HepG2 (cell line): Measurements from ENCODE around the gene LSMEM2. TPM values are rescaled to one million over a fixed set of nuclear protein-coding genes. Genes with fewer than 3 reads are reported as not detected.
A peak's percentile ranks its signal among the peaks of the same experiment; 100 is the strongest.

Source experiments
- ATAC-seq: fragments of 200-7000 bp; cut with Tn5 transposase; 3 replicates; pipeline ENCODE4 v1.9.1; 2020; ENCODE audit warnings: mild to moderate bottlenecking, moderate library complexity
- BruUV-seq: library from RNA; stranded (reverse); fragments of 400-500 nt; replicated peaks from 2 replicates; lab custom pipeline; 2021; lab: Mats Ljungman, UMichigan
- CTCF ChIA-PET: fragments of 300-600 bp; formaldehyde crosslinking; extraction: SDS; loops from one replicate; lab custom pipeline; 2021; ENCODE audit warnings: low total read pairs, inconsistent platforms, low intra/inter-chr PET ratio; lab: Yijun Ruan, JAX
- POLR2A ChIA-PET: fragments of 350-600 bp; sonication (Branson Sonifier 250); formaldehyde crosslinking; loops from one replicate; lab custom pipeline; 2020; ENCODE audit warnings: antibody characterized with exemption, inconsistent platforms; lab: Yijun Ruan, JAX
- DNase-seq: peaks from one replicate; pipeline ENCODE4 v3.0.0-alpha.2; 2015; ENCODE audit warnings: low spot score
- FAIRE-seq: peaks from 3 replicates; lab custom pipeline; 2011; peaks lifted over from hg19 to GRCh38; lab: Jason Lieb, UNC
- H2AFZ ChIP-seq: one replicate; pipeline ENCODE4 v1.6.1; 2011; ENCODE audit warnings: low read length, inconsistent platforms
- H3K27ac ChIP-seq: fragments of 300-600 bp; 3 replicates; pipeline ENCODE4 v1.8.0; 2011; ENCODE audit warnings: mixed run types, mild to moderate bottlenecking, mixed read lengths, low read length, inconsistent platforms; ENCODE audit not compliant: insufficient read depth; ENCODE audit errors: extremely low read length
- H3K27me3 ChIP-seq, 2 experiments: fragments of 200-600 bp in 1 of 2; 2 replicates in 1 of 2; 3 replicates in 1 of 2; pipeline versions ENCODE4 v1.6.0 to v1.8.0; 2011; ENCODE audit warnings: low read length in 2 of 2, mild to moderate bottlenecking in 2 of 2, moderate library complexity in 2 of 2, inconsistent platforms in 1 of 2; ENCODE audit not compliant: insufficient read depth in 2 of 2, control insufficient read depth in 1 of 2
- H3K36me3 ChIP-seq, 2 experiments: fragments of 200-600 bp in 1 of 2; replicated peaks in 1 of 2; 2 replicates in 1 of 2; 3 replicates in 1 of 2; pipeline versions ENCODE4 v1.5.1 to v1.8.0; 2011; ENCODE audit warnings: low read length in 2 of 2, inconsistent platforms in 1 of 2; ENCODE audit not compliant: insufficient read depth in 2 of 2, control insufficient read depth in 1 of 2
- H3K4me1 ChIP-seq: 2 replicates; pipeline ENCODE4 v1.5.1; 2012; ENCODE audit warnings: low read length, inconsistent platforms; ENCODE audit not compliant: insufficient read depth
- H3K4me2 ChIP-seq: 2 replicates; pipeline ENCODE4 v1.6.0; 2011; ENCODE audit warnings: low read depth, low read length, inconsistent platforms
- H3K4me3 ChIP-seq, 3 experiments: fragments of 200-600 bp in 1 of 3; sonication (generic), shearing (Covaris generic) in 1 of 3; replicated peaks in 1 of 3; 2 replicates each; pipeline ENCODE4 v1.5.1; 2011 to 2016; ENCODE audit warnings: low read length in 3 of 3, inconsistent platforms in 2 of 3, low read depth in 2 of 3, mild to moderate bottlenecking in 2 of 3, control low read depth in 1 of 3, mixed read lengths in 1 of 3; ENCODE audit not compliant: insufficient read depth in 1 of 3
- H3K79me2 ChIP-seq: one replicate; pipeline ENCODE4 v1.6.1; 2011; ENCODE audit warnings: low read length, inconsistent platforms; ENCODE audit not compliant: insufficient read depth
- H3K9ac ChIP-seq: 2 replicates; pipeline ENCODE4 v1.6.0; 2011; ENCODE audit warnings: mild to moderate bottlenecking, low read depth, low read length, inconsistent platforms; ENCODE audit not compliant: insufficient read depth
- H3K9me3 ChIP-seq: 2 replicates; pipeline ENCODE4 v1.5.1; 2012; ENCODE audit warnings: mild to moderate bottlenecking, low read length
- H4K20me1 ChIP-seq: 2 replicates; pipeline ENCODE4 v1.6.0; 2011; ENCODE audit warnings: inconsistent platforms, mild to moderate bottlenecking, low read length, moderate library complexity; ENCODE audit not compliant: insufficient read depth
- BRCA1 ChIP-seq: sonication (generic); formaldehyde crosslinking; IDR thresholded peaks from 2 replicates; pipeline ENCODE4 v1.4.0; 2020; ENCODE audit warnings: missing genetic modification reagents
- GABPA ChIP-seq, 2 experiments: IDR thresholded peaks; 2 replicates each; pipeline ENCODE4 v1.6.1; 2011 to 2016; ENCODE audit warnings: low read depth in 2 of 2, low read length in 1 of 2, missing biosample characterization in 1 of 2, missing genetic modification characterization in 1 of 2
- POLR2AphosphoS5 ChIP-seq: IDR thresholded peaks from 2 replicates; pipeline ENCODE4 v1.6.1; 2012; ENCODE audit warnings: low read depth, low read length
- SOX13 ChIP-seq, 3 experiments: fragments of 450-650 bp in 1 of 3; sonication (generic) in 1 of 3; formaldehyde crosslinking in 1 of 3; IDR thresholded peaks in 2 of 3; conservative IDR thresholded peaks in 1 of 3; 2 replicates each; pipeline versions ENCODE4 v1.5.0 to v1.6.1; 2016 to 2020; ENCODE audit warnings: antibody characterized with exemption in 1 of 3, mild to moderate bottlenecking in 1 of 3, missing compliant biosample characterization in 1 of 3, missing genetic modification reagents in 1 of 3, moderate library complexity in 1 of 3
- SRY ChIP-seq: sonication (generic); formaldehyde crosslinking; IDR thresholded peaks from 2 replicates; pipeline ENCODE4 v1.8.0; 2022; ENCODE audit warnings: mild to moderate bottlenecking, missing genetic modification reagents
- TOE1 ChIP-seq: sonication (generic); formaldehyde crosslinking; IDR thresholded peaks from 2 replicates; pipeline ENCODE4 v1.4.0; 2020; ENCODE audit warnings: mild to moderate bottlenecking, missing genetic modification reagents
- TRIM24 ChIP-seq: sonication (generic); formaldehyde crosslinking; IDR thresholded peaks from 2 replicates; pipeline ENCODE4 v1.8.0; 2022; ENCODE audit warnings: mild to moderate bottlenecking, missing genetic modification reagents
- ZNF274 ChIP-seq: sonication (generic); formaldehyde crosslinking; IDR thresholded peaks from 2 replicates; pipeline ENCODE4 v1.5.1; 2020; ENCODE audit warnings: mild to moderate bottlenecking, missing genetic modification reagents
- WGBS: methylation state at CpG from one replicate; pipeline ENCODE4 v1.1.6; 2017; ENCODE audit warnings: low lambda C conversion rate; 5-methylcytosine and 5-hydroxymethylcytosine counted together
- in situ Hi-C: cut with HindIII; loops from 2 replicates; pipeline ENCODE4 v1.10.0; 2017; ENCODE audit warnings: low pct_unique_long_range_greater_than_20kb; ENCODE audit not compliant: extremely low pct_ligation_motif_present
- intact Hi-C: fragments of 100-400 bp; cut with micrococcal nuclease; formaldehyde crosslinking; loops from one replicate; pipeline ENCODE4 v1.10.0; 2022; ENCODE audit not compliant: unreplicated experiment
- polyA plus RNA-seq, 8 experiments: library from polyadenylated mRNA; depleted of rRNA in 3 of 8; stranded (reverse) in 7 of 8; unstranded in 1 of 8; fragments of >200 nt; fragmentation: Illumina TruSeq in 4 of 8; extraction: Trizol in 4 of 8; gene quantifications; 2 replicates each; pipeline versions ENCODE4 v1.2.1 to v1.2.3, GENCODE V29; 2011 to 2016; ENCODE audit warnings: low read depth in 4 of 8, missing spikeins in 1 of 8, mixed read lengths in 1 of 8; ENCODE audit not compliant: insufficient read depth in 1 of 8
- total RNA-seq, 5 experiments: library from RNA; depleted of rRNA; stranded (reverse); fragments of >200 nt; fragmentation: Illumina TruSeq; extraction: Trizol; gene quantifications; 2 replicates each; pipeline ENCODE4 v1.2.3, GENCODE V29; 2016; ENCODE audit warnings: low read depth in 1 of 5
- TF ChIP-seq, protein P1 (sequence below): sonication (generic); formaldehyde crosslinking; IDR thresholded peaks from 2 replicates; pipeline ENCODE4 v1.4.0; 2020; ENCODE audit warnings: low read depth, missing genetic modification reagents
- TF ChIP-seq, protein P2 (sequence below): sonication (generic); formaldehyde crosslinking; conservative IDR thresholded peaks from 2 replicates; pipeline ENCODE4 v1.8.1; 2023; ENCODE audit warnings: missing genetic modification reagents

Gene LSMEM2
- total and polyA plus RNA-seq, 2 of the 13 experiments (the other 11 are each of a cell fraction or from before 2014, with no cell fraction given), result 0.07 to 0.41 TPM

DNA sequence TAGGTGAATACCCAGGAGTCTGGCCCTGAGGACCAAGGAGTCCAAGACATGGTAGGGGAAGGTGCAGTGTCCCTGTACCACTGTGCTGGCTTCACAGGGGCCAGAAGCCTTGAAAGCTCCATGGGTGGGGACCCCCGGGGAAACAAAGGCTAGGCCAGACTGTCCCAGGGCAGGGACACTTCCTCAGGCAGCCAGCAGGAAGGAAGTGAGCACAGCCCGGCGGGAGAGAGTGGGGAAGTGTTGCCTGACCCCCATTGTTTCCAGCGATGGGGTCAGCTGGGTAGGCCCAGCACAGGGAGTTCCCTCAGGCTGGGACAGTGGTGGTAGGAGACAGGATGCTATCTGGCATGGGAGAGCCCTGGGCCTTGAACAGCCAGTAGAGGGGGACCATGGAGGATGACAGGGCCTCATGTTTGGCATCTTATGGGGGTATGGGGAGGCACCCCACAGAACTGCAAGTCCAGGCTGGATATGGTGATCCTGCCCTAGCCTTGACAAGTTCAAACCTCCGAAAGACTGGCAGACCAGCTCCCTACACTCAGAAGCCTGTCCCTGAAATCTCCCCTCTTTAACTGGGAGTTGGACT lies 44.8 kb downstream of the LSMEM2 start:
- ATAC-seq, result no peak
- WGBS, result 62% methylated on average over 3 of the region's 5 CpGs
- no TSS peak for BruUV-seq

More for the DNA sequence above, 44.8 kb downstream of the LSMEM2 start:
- H3K79me2 ChIP-seq, result peaks cover 35% of the 10 kb centered on the region
- peaks cover 69% of the 10 kb centered on the region for H3K4me1 ChIP-seq
- peak overlapping the region; percentile 7; the same call in 1 of the 2 replicates for H3K9ac ChIP-seq
- FAIRE-seq (no peak), DNase-seq (no peak)
- H3K4me2 ChIP-seq, result peak overlapping the region; percentile 94; the same call in 1 of the 2 replicates
- in situ Hi-C loops (loop anchor here (5.0 kb wide), 1 partner anchor 61 kb away; no protein-coding TSS in a partner anchor), intact Hi-C loops (loop anchor here (1.0 kb wide), 2 partner anchors 20 to 49 kb away; partner anchors contain the start of gene HYAL1)
- H2AFZ ChIP-seq, result no peak overlapping the region
- peaks cover 3 to 21% of the 10 kb centered on the region in 2 experiments; a peak in 4 of 5 replicates for H3K36me3 ChIP-seq
- peak overlapping the region in 1 of 3 experiments; percentile 17; a peak in 1 of 6 replicates for H3K4me3 ChIP-seq
- no peaks in the 10 kb centered on the region for H3K9me3 ChIP-seq
- CTCF ChIA-PET, result interaction anchor here (1.1 to 1.5 kb wide), 4 partner anchors 21 to 66 kb away, joined by 4 to 14 read pairs (median 7); partner anchors contain the start of genes HYAL1 and IFRD2
- H4K20me1 ChIP-seq, result no peaks in the 10 kb centered on the region
- H3K27ac ChIP-seq, result peak overlapping the region; percentile 100
- 0 out of 2 replicates have a peak, but pooled peaks have one; percentile 52 for TF ChIP-seq SRY
- TF ChIP-seq ZNF274, result 0 out of 2 replicates have a peak, but pooled peaks have one; percentile 6
- no peak for TF ChIP-seq GABPA (IDR thresholded peaks at IDR 0.05; ENCODE audit: low read depth, low read length)
- TF ChIP-seq GABPA (CRISPR knock-in tag; IDR thresholded peaks at IDR 0.05; ENCODE audit: low read depth), result 0 out of 2 replicates have a peak, but pooled peaks have one; percentile 10
- no peak for TF ChIP-seq TOE1 (CRISPR knock-in tag)
- TF ChIP-seq, protein P1, sequence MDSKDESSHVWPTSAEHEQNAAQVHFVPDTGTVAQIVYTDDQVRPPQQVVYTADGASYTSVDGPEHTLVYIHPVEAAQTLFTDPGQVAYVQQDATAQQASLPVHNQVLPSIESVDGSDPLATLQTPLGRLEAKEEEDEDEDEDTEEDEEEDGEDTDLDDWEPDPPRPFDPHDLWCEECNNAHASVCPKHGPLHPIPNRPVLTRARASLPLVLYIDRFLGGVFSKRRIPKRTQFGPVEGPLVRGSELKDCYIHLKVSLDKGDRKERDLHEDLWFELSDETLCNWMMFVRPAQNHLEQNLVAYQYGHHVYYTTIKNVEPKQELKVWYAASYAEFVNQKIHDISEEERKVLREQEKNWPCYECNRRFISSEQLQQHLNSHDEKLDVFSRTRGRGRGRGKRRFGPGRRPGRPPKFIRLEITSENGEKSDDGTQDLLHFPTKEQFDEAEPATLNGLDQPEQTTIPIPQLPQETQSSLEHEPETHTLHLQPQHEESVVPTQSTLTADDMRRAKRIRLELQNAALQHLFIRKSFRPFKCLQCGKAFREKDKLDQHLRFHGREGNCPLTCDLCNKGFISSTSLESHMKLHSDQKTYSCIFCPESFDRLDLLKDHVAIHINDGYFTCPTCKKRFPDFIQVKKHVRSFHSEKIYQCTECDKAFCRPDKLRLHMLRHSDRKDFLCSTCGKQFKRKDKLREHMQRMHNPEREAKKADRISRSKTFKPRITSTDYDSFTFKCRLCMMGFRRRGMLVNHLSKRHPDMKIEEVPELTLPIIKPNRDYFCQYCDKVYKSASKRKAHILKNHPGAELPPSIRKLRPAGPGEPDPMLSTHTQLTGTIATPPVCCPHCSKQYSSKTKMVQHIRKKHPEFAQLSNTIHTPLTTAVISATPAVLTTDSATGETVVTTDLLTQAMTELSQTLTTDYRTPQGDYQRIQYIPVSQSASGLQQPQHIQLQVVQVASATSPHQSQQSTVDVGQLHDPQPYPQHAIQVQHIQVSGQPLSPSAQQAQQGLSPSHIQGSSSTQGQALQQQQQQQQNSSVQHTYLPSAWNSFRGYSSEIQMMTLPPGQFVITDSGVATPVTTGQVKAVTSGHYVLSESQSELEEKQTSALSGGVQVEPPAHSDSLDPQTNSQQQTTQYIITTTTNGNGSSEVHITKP (CRISPR knock-in tag), result 0 out of 2 replicates have a peak, but pooled peaks have one; percentile 6
- TF ChIP-seq, protein P2, sequence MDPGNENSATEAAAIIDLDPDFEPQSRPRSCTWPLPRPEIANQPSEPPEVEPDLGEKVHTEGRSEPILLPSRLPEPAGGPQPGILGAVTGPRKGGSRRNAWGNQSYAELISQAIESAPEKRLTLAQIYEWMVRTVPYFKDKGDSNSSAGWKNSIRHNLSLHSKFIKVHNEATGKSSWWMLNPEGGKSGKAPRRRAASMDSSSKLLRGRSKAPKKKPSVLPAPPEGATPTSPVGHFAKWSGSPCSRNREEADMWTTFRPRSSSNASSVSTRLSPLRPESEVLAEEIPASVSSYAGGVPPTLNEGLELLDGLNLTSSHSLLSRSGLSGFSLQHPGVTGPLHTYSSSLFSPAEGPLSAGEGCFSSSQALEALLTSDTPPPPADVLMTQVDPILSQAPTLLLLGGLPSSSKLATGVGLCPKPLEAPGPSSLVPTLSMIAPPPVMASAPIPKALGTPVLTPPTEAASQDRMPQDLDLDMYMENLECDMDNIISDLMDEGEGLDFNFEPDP, result 0 out of 2 replicates have a peak, but pooled peaks have one; percentile 54
- TF ChIP-seq TRIM24 (CRISPR knock-in tag), result no peak
- TF ChIP-seq SOX13 (IDR thresholded peaks at IDR 0.05), result no peak
- TF ChIP-seq SOX13 (CRISPR knock-in tag; conservative IDR thresholded peaks at IDR 0.05 in 1 of 2, IDR thresholded peaks at IDR 0.05 in 1 of 2), result 0 out of 4 replicates have a peak, but pooled peaks of 1 of the 2 experiments have one; percentile 6
- no peak for TF ChIP-seq POLR2AphosphoS5
- TF ChIP-seq BRCA1 (CRISPR knock-in tag), result no peak
- H3K27me3 ChIP-seq, result no peaks in the 10 kb centered on the region; a peak in 1 of 5 replicates
- POLR2A ChIA-PET, result interaction anchor here (0.7 to 13.0 kb wide), 10 partner anchors 13 to 66 kb away, joined by 3 to 222 read pairs (median 6); partner anchors contain the start of genes CYB561D2, HYAL1, HYAL3 and IFRD2
